Cardiac muscle cell (in vitro differentiated cells and primary cell): ENCODE results near the gene MLF2. TPM values are rescaled to one million over a fixed set of nuclear protein-coding genes. Genes with fewer than 3 reads are reported as not detected.
"Not testable (repeated sequence)": the region's sequence is repeated elsewhere in the genome, so short reads cannot be mapped to it uniquely, and the experiment has no call there.

ENCODE experiments used
- DNase-seq, 2 donors: peaks; one replicate each; pipeline versions ENCODE4 v3.0.0 to v3.0.0-alpha.2; 2010 to 2017; ENCODE audit warnings: low read depth in 1 of 2, low spot score in 1 of 2
- H3K27ac ChIP-seq: fragments of 200-600 bp; sonication (generic); 2 replicates; pipeline ENCODE4 v1.5.1; 2016
- H3K27me3 ChIP-seq: fragments of 200-600 bp; sonication (generic); 2 replicates; pipeline ENCODE4 v1.6.0; 2016; ENCODE audit warnings: control low read depth
- H3K36me3 ChIP-seq: fragments of 200-600 bp; sonication (generic); 2 replicates; pipeline ENCODE4 v1.5.1; 2016; ENCODE audit warnings: control low read depth
- H3K4me1 ChIP-seq: fragments of 200-600 bp; sonication (generic); 2 replicates; pipeline ENCODE4 v1.8.1; 2017; ENCODE audit warnings: low read depth, mild to moderate bottlenecking, mixed run types
- H3K4me3 ChIP-seq: fragments of 200-600 bp; sonication (generic); 2 replicates; pipeline ENCODE4 v1.5.1; 2016; ENCODE audit warnings: mild to moderate bottlenecking
- H3K9me3 ChIP-seq: fragments of 200-600 bp; sonication (generic); 2 replicates; pipeline ENCODE4 v1.5.1; 2017; ENCODE audit warnings: low read depth, mild to moderate bottlenecking, control low read depth
- polyA plus RNA-seq: library from polyadenylated mRNA; unstranded; fragments of >200 nt; fragmentation: Nextera tagmentation; extraction: Ambion mirVana; gene quantifications from 2 replicates; pipeline ENCODE4 v1.2.1, GENCODE V29; 2016
- total RNA-seq: library from RNA; depleted of rRNA; stranded (reverse); fragments of >200 nt; gene quantifications from 2 replicates; pipeline ENCODE4 v1.2.3, GENCODE V29; 2016
- TF ChIP-seq, protein P1 (sequence below): IDR thresholded peaks from 2 replicates; pipeline ENCODE4 v1.5.1; 2012; ENCODE audit warnings: low read depth, mild to moderate bottlenecking, low read length

The MLF2 gene
- total and polyA plus RNA-seq, 2 experiments from 2014 or later, result 342 to 592 TPM

DNA sequence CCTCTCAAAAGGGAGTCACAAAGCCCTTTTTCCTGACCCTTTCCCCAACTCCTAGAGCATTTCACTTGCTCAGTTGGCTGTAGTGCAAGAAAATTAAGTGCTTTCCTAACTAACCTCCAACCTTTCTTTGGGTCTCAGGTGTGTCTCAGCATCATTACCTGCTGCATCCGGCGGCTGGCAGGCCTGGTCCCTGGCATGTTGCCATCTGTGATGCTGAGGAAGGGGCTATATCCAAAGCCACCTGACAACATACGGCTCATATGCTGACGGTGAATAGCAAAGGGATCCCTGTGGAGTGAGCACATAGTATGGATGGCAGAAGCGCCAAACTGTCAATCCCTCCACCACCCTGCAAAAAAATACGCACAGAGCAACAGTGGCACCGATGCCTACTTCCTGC lies 1.2 kb downstream of the MLF2 start:
- Histone ChIP-seq H3K36me3 (peaks cover 48% of the 10 kb centered on the region), H3K4me1 (peaks cover 9% of the 10 kb centered on the region), H3K9me3 (no peaks in the 10 kb centered on the region), H3K27ac (peak overlapping the region; percentile 97), H3K27me3 (no peaks in the 10 kb centered on the region), H3K4me3 (peak overlapping the region; percentile 68)
- DNase-seq, result no peak
- TF ChIP-seq, protein P1, sequence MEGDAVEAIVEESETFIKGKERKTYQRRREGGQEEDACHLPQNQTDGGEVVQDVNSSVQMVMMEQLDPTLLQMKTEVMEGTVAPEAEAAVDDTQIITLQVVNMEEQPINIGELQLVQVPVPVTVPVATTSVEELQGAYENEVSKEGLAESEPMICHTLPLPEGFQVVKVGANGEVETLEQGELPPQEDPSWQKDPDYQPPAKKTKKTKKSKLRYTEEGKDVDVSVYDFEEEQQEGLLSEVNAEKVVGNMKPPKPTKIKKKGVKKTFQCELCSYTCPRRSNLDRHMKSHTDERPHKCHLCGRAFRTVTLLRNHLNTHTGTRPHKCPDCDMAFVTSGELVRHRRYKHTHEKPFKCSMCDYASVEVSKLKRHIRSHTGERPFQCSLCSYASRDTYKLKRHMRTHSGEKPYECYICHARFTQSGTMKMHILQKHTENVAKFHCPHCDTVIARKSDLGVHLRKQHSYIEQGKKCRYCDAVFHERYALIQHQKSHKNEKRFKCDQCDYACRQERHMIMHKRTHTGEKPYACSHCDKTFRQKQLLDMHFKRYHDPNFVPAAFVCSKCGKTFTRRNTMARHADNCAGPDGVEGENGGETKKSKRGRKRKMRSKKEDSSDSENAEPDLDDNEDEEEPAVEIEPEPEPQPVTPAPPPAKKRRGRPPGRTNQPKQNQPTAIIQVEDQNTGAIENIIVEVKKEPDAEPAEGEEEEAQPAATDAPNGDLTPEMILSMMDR, result no peak

DNA sequence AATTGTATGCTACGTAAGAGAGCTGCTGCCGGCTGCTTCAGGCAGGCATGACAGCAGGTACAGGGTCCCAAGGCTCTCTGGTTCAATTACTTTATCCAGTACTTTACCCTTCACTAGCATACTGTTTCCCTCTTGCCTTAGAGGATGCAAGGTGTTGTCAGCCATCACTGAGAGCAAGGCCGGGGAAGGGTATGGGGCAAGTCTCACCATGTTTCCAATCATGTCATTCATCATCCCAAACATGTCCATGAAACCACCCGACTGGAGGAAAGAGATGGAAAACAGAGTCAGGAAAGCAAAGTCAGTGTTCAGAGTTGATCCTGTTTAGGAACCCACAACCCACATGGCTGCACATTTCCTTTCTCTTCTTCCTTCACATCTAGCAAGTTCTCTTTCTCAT lies 2.4 kb downstream of the MLF2 start:
- Histone ChIP-seq H3K4me1 (peaks cover 9% of the 10 kb centered on the region), H3K36me3 (peaks cover 52% of the 10 kb centered on the region), H3K4me3 (no peak overlapping the region), H3K27ac (no peak overlapping the region), H3K9me3 (no peaks in the 10 kb centered on the region), H3K27me3 (no peaks in the 10 kb centered on the region)
- DNase-seq, result no peak
- TF ChIP-seq, protein P1, result no peak

DNA sequence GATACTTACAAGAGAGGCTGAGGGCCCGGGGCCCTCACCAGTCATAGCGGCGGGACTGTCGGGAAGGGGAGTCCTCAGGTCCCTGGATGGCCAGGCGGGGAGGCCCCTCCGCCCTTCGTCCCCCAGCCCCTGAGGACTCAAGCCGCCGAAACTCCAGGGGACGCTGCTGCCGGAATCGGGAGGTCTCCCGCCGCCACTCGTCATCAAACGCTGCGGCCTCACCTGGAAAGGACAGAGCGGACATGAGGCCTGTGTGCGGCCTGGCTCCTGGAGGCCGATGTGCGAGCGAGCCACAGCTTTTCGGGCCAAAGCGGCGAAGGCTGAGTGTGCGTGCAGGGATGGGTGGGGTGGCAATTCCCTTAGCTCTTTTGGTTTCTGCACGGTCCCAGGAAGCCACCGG lies 4.2 kb downstream of the MLF2 start:
- Histone ChIP-seq H3K4me1 (peaks cover under 1% of the 10 kb centered on the region), H3K4me3 (no peak overlapping the region), H3K36me3 (peaks cover 52% of the 10 kb centered on the region), H3K27me3 (no peaks in the 10 kb centered on the region), H3K9me3 (no peaks in the 10 kb centered on the region), H3K27ac (no peak overlapping the region)
- TF ChIP-seq, protein P1, result no peak
- no peak for DNase-seq

DNA sequence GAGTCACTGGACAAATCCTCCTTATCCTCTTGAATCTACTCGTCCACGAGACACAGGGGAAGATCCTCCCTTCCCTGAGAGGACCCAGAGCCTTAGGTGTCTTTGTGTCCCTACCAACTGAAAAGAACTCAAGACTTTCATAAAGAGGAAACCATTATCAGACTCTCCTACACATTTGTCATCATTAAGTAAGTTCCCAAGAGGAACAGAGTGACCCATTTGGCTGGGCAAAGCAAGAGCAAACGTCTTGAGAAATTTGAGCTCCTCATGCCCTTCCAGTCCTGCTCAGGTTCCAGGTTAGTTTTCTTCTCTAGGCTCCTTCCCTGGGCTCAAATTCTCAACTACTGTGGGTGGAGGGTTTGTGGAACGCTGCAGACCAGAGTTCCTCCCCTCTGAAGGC lies 5.7 kb downstream of the MLF2 start:
- Histone ChIP-seq H3K4me1 (no peaks in the 10 kb centered on the region), H3K27ac (peak overlapping the region; percentile 4), H3K36me3 (peaks cover 52% of the 10 kb centered on the region), H3K27me3 (no peaks in the 10 kb centered on the region), H3K4me3 (no peak overlapping the region), H3K9me3 (no peaks in the 10 kb centered on the region)
- TF ChIP-seq, protein P1, result no peak
- no peak for DNase-seq

DNA sequence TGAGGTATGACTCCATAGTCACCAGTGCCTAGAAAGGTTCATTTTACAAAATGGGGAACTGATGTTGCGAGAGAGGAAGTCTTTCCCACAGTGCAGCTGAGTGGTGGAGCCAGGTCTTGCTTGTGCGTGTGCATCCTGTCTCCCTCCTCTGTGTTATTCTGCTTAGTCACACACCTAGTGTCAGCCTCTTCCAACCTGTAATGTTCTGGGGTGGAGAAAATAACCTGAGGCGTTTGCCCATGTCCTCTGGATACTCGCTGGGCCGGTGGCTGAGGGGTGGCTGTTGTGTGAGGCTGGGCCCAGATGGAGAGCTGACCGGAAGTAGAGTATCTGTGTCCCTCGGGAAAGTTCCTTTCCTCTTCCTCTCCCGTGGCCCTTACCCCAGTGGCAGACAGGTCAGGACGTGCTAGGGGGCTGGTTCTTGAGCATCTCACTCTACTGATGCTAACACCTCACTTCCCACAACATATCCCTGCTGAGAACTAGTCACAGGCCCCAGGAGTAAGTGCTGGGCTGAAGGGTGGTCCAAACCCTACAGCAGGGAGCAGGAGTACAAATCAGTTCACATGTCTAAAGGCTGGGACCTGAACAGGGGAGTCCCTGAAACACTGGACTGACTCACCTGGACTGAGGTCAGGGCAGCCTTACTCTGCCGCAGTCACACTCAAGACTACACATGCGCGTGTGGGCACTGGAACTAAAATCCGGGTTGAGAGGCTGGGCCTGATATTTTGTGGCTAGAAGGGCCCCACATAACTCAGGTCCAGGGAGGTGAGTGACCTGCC lies 7.0 kb downstream of the MLF2 start:
- Histone ChIP-seq H3K36me3 (peaks cover 42% of the 10 kb centered on the region), H3K27ac (no peak overlapping the region), H3K4me1 (no peaks in the 10 kb centered on the region), H3K4me3 (no peak overlapping the region), H3K27me3 (no peaks in the 10 kb centered on the region), H3K9me3 (no peaks in the 10 kb centered on the region)
- DNase-seq, result no peak
- TF ChIP-seq, protein P1, result no peak

DNA sequence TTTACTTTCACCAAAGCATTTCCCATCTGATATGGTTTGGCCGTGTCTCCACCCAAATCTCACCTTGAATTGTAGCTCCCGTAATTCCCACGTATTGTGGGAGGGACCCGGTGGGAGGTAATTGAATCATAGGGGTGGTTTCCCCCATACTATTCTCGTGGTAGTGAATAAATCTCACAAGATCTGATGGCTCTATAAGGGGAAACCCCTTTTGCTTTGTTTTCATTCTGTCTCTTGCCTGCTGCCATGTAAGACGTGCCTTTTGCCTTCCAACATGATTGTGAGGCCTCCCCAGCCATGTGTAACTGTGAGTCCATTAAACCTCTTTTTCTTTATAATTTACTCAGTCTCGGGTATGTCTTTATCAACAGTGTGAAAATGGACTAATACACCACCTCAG lies 9.6 kb downstream of the MLF2 start:
- not testable (repeated sequence) for H3K27me3 ChIP-seq, H3K4me3 ChIP-seq, H3K4me1 ChIP-seq, H3K9me3 ChIP-seq, H3K27ac ChIP-seq, DNase-seq
- H3K36me3 ChIP-seq, result peaks cover 18% of the 10 kb centered on the region
